BLaER1 treated with 17β-estradiol and CSF1 and Interleukin-3, amounts not matched to agents 10 nM and 100 nM (cell line): ENCODE results near the gene CA9.

Source experiments
- H3K27ac ChIP-seq, 11 experiments: shearing (Covaris generic); formaldehyde crosslinking; 2 replicates each; pipeline ENCODE4 v1.8.1; 2022
- H3K27me3 ChIP-seq, 11 experiments: shearing (Covaris generic); formaldehyde crosslinking; 2 replicates each; pipeline ENCODE4 v1.8.1; 2022
- H3K36me3 ChIP-seq, 11 experiments: shearing (Covaris generic); formaldehyde crosslinking; 2 replicates each; pipeline ENCODE4 v1.8.1; 2022
- H3K4me1 ChIP-seq, 10 experiments: shearing (Covaris generic); formaldehyde crosslinking; 2 replicates each; pipeline ENCODE4 v1.8.1; 2022
- H3K4me2 ChIP-seq, 11 experiments: shearing (Covaris generic); formaldehyde crosslinking; 2 replicates each; pipeline ENCODE4 v1.8.1; 2022
- H3K4me3 ChIP-seq, 10 experiments: shearing (Covaris generic); formaldehyde crosslinking; 2 replicates each; pipeline ENCODE4 v1.8.1; 2022
- H3K9ac ChIP-seq, 11 experiments: shearing (Covaris generic); formaldehyde crosslinking; 2 replicates each; pipeline ENCODE4 v1.8.1; 2022
- H3K9me3 ChIP-seq, 11 experiments: shearing (Covaris generic); formaldehyde crosslinking; replicated peaks in 1 of 11; 2 replicates each; pipeline ENCODE4 v1.8.1; 2022
- H4K20me1 ChIP-seq, 11 experiments: shearing (Covaris generic); formaldehyde crosslinking; 2 replicates each; pipeline ENCODE4 v1.8.1; 2022
- Cebpa-rat ChIP-seq, 11 experiments: shearing (Covaris generic); IDR thresholded peaks; 2 replicates each; pipeline ENCODE4 v1.8.1; 2022

CA9 gene

GRCh38 chr9:35650341-35651158 is 23.2 kb upstream of the CA9 start, which contains the start of gene SIT1:
Gene SIT1, minus strand, starts transcription at chr9:35650931. Its CDS starts 78 bp downstream, at chr9:35650853.
- H3K9me3 ChIP-seq, result no peaks in the 10 kb centered on the region
- H4K20me1 ChIP-seq, result no peaks in the 10 kb centered on the region
- no peaks in the 10 kb centered on the region for H3K36me3 ChIP-seq
- peaks cover 67 to 81% (median 73%) of the 10 kb centered on the region in 10 experiments for H3K4me1 ChIP-seq
- H3K4me3 ChIP-seq, result peak within 1 kb of the TSS; percentile 13 to 63 (median 50); a peak in 19 of 20 replicates
- H3K27me3 ChIP-seq, result no peaks in the 10 kb centered on the region
- peak within 1 kb of the TSS; percentile 47 to 92 (median 86) for H3K27ac ChIP-seq
- H3K9ac ChIP-seq, result peak within 1 kb of the TSS; percentile 53 to 77 (median 71); a peak in 21 of 22 replicates
- H3K4me2 ChIP-seq, result peak within 1 kb of the TSS; percentile 91 to 99 (median 97)
- no peak for TF ChIP-seq Cebpa-rat (IDR thresholded peaks at IDR 0.05)

GRCh38 chr9:35651956-35652828 is 21.5 kb upstream of the CA9 start:
- Histone ChIP-seq H3K4me3 (no peak overlapping the region), H3K27me3 (no peaks in the 10 kb centered on the region), H3K9me3 (no peaks in the 10 kb centered on the region), H3K9ac (peak overlapping the region in 2 of 11 experiments; percentile 6 to 44; a peak in 2 of 22 replicates), H3K36me3 (no peaks in the 10 kb centered on the region), H3K4me2 (peak overlapping the region; percentile 91 to 99 (median 97); a peak in 21 of 22 replicates), H3K4me1 (peaks cover 65 to 83% (median 74%) of the 10 kb centered on the region in 10 experiments), H3K27ac (peak overlapping the region in 6 of 11 experiments; percentile 11 to 86 (median 32); a peak in 9 of 22 replicates), H4K20me1 (no peaks in the 10 kb centered on the region)
- TF ChIP-seq Cebpa-rat (IDR thresholded peaks at IDR 0.05), result peak in 1 of 11 experiments; percentile 42; a peak in 1 of 22 replicates

GRCh38 chr9:35652829-35653209 is 20.9 kb upstream of the CA9 start:
- no peak for TF ChIP-seq Cebpa-rat (IDR thresholded peaks at IDR 0.05)
- Histone ChIP-seq H3K4me1 (peaks cover 62 to 80% (median 73%) of the 10 kb centered on the region in 10 experiments), H3K27ac (peak overlapping the region in 4 of 11 experiments; percentile 11 to 86 (median 62); a peak in 7 of 22 replicates), H3K36me3 (no peaks in the 10 kb centered on the region), H3K4me2 (peak overlapping the region in 6 of 11 experiments; percentile 92 to 99 (median 97); a peak in 13 of 22 replicates), H3K9me3 (no peaks in the 10 kb centered on the region), H3K9ac (peak overlapping the region in 1 of 11 experiments; percentile 44; a peak in 1 of 22 replicates), H3K4me3 (no peak overlapping the region), H3K27me3 (no peaks in the 10 kb centered on the region), H4K20me1 (no peaks in the 10 kb centered on the region)

- H3K27ac ChIP-seq, result peak overlapping the region in 2 of 11 experiments; percentile 59 to 86; a peak in 3 of 22 replicates
- TF ChIP-seq Cebpa-rat (IDR thresholded peaks at IDR 0.05), result no peak
- no peaks in the 10 kb centered on the region for H3K27me3 ChIP-seq
- H3K36me3 ChIP-seq, result no peaks in the 10 kb centered on the region
- no peak overlapping the region for H3K4me3 ChIP-seq
- H3K9ac ChIP-seq, result no peak overlapping the region
- peaks cover 55 to 72% (median 65%) of the 10 kb centered on the region in 10 experiments for H3K4me1 ChIP-seq
- no peaks in the 10 kb centered on the region for H3K9me3 ChIP-seq
- no peaks in the 10 kb centered on the region for H4K20me1 ChIP-seq
- peak overlapping the region in 3 of 11 experiments; percentile 92 to 97 (median 95); a peak in 5 of 22 replicates for H3K4me2 ChIP-seq
These were observed 20.1 kb upstream of the CA9 start for GRCh38 chr9:35653611-35654010.

- Histone ChIP-seq H4K20me1 (peaks cover 0 to 8% (median 0%) of the 10 kb centered on the region in 11 experiments; a peak in 2 of 22 replicates), H3K4me2 (peak overlapping the region; percentile 26 to 98 (median 92); a peak in 13 of 22 replicates), H3K9ac (no peak overlapping the region), H3K27ac (no peak overlapping the region), H3K36me3 (peaks cover 6 to 14% (median 12%) of the 10 kb centered on the region in 11 experiments; a peak in 16 of 22 replicates), H3K27me3 (no peaks in the 10 kb centered on the region), H3K9me3 (no peaks in the 10 kb centered on the region), H3K4me1 (peaks cover 54 to 70% (median 64%) of the 10 kb centered on the region in 10 experiments), H3K4me3 (no peak overlapping the region)
- no peak for TF ChIP-seq Cebpa-rat (IDR thresholded peaks at IDR 0.05)
These were observed 17.4 kb upstream of the CA9 start for GRCh38 chr9:35656348-35656747.

GRCh38 chr9:35656831-35657545 is 16.7 kb upstream of the CA9 start:
- Histone ChIP-seq H3K27ac (peak overlapping the region; percentile 92 to 98 (median 96)), H3K36me3 (peaks cover 6 to 17% (median 12%) of the 10 kb centered on the region in 11 experiments; a peak in 16 of 22 replicates), H4K20me1 (peaks cover 0 to 8% (median 0%) of the 10 kb centered on the region in 11 experiments; a peak in 2 of 22 replicates), H3K27me3 (no peaks in the 10 kb centered on the region), H3K9me3 (no peaks in the 10 kb centered on the region), H3K4me3 (peak overlapping the region; percentile 36 to 88 (median 77); a peak in 18 of 20 replicates), H3K4me2 (peak overlapping the region; percentile 74 to 98 (median 92)), H3K9ac (peak overlapping the region; percentile 84 to 96 (median 91)), H3K4me1 (peaks cover 54 to 70% (median 64%) of the 10 kb centered on the region in 10 experiments)
- TF ChIP-seq Cebpa-rat (IDR thresholded peaks at IDR 0.05), result no peak

- Histone ChIP-seq H3K9ac (peak within 1 kb of the TSS; percentile 84 to 96 (median 91)), H4K20me1 (peaks cover 0 to 8% (median 0%) of the 10 kb centered on the region in 11 experiments; a peak in 2 of 22 replicates), H3K27me3 (no peaks in the 10 kb centered on the region), H3K4me2 (peak within 1 kb of the TSS; percentile 86 to 98 (median 95)), H3K27ac (peak within 1 kb of the TSS; percentile 92 to 98 (median 96)), H3K36me3 (peaks cover 6 to 17% (median 12%) of the 10 kb centered on the region in 11 experiments; a peak in 16 of 22 replicates), H3K4me3 (peak within 1 kb of the TSS; percentile 77 to 88 (median 80)), H3K4me1 (peaks cover 54 to 70% (median 64%) of the 10 kb centered on the region in 10 experiments), H3K9me3 (no peaks in the 10 kb centered on the region)
- TF ChIP-seq Cebpa-rat (IDR thresholded peaks at IDR 0.05), result no peak
These were observed 16.1 kb upstream of the CA9 start, which contains the start of gene RMRP for GRCh38 chr9:35657546-35658136. Gene RMRP, minus strand, starts transcription at chr9:35658019.
